Adrenal gland (tissue), 5 donors: ENCODE results near the gene GABRQ.

ENCODE experiments used
- CTCF ChIP-seq, 6 experiments: fragments of 450-650 bp in 4 of 6; fragments of 200-600 bp in 2 of 6; sonication (generic) in 1 of 6; IDR thresholded peaks; 1 replicate in 5 of 6; 2 replicates in 1 of 6; pipeline versions ENCODE4 v1.5.1 to v1.8.0; 2016 to 2021; ENCODE audit warnings: antibody characterized with exemption in 6 of 6, mild to moderate bottlenecking in 2 of 6, moderate library complexity in 1 of 6
- POLR2A ChIP-seq, 2 donors: fragments of 450-650 bp; IDR thresholded peaks; one replicate each; pipeline ENCODE4 v1.6.1; 2017; ENCODE audit warnings: antibody characterized with exemption in 2 of 2, mild to moderate bottlenecking in 2 of 2, moderate library complexity in 1 of 2
- donor health status: DM: no; HTN: no; CAD: no.

DNA sequence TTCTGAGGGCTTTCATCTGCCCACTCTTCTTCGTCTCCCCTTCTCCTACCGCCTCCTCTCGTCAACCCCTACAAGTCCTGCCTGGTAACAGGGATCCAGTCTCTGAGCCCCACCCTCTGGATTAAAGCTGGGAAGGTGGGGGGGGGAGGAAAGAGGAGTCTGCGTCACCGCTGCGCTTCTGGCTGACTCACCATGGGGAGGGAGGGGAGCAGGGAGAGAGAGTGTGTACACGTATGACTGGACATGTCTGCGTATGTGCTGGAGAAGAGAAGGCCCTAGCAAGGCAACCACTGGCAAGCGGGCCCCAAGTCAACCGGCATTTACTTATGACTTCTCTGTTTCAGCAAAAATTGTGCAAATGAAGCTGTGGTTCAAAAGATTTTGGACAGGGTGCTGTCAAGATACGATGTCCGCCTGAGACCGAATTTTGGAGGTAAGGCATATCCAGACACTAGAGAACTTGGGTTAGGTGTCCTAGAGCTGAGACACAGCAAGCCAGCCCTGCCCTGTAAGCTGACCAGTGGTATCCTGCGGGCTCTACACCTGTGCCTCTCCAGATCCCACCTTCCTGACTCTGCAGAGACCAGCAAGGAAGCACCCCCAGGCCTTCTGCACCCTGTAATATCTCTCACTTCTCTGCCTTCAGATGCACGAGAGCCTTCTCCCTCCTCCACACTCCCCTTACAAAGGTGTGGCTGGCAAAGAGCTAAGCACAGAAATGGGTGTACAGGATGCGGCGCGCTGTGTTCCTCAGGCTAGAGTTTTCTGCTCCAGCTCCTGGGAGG lies 2.5 kb downstream of the GABRQ start:
- TF ChIP-seq CTCF (IDR thresholded peaks at IDR 0.05) = no peak
- TF ChIP-seq POLR2A (IDR thresholded peaks at IDR 0.05) = no peak
